GM19455 (cell line): Measurements from ENCODE around the gene RGS16.
A peak's percentile ranks its signal among the peaks of the same experiment; 100 is the strongest.

Experiments used
- ATAC-seq: cut with Tn5 transposase; IDR thresholded peaks from one replicate; pipeline ENCODE4 v1.9.1; 2021; ENCODE audit not compliant: unreplicated experiment

RGS16 gene

GRCh38 chr1:182608845-182609610 lies 4.8 kb upstream of the RGS16 start:
- ATAC-seq, result no peak

- ATAC-seq, result no peak
These were observed 4.0 kb upstream of the RGS16 start for GRCh38 chr1:182608236-182608635.

- ATAC-seq, result no peak
These were observed 3.4 kb upstream of the RGS16 start for GRCh38 chr1:182607566-182607965.

- peak; percentile 23 for ATAC-seq
These were observed 479 bp downstream of the RGS16 start for GRCh38 chr1:182603646-182604174.

- no peak for ATAC-seq
These were observed 1.1 kb downstream of the RGS16 start for GRCh38 chr1:182602935-182603645.

GRCh38 chr1:182601913-182602312 lies 2.3 kb downstream of the RGS16 start:
- ATAC-seq, result no peak

GRCh38 chr1:182601416-182601786 lies 2.8 kb downstream of the RGS16 start:
- no peak for ATAC-seq

- ATAC-seq, result no peak
These were observed 3.3 kb downstream of the RGS16 start for GRCh38 chr1:182600745-182601415.

- ATAC-seq, result no peak
These were observed 4.0 kb downstream of the RGS16 start for GRCh38 chr1:182600036-182600713.

- ATAC-seq, result no peak
These were observed 4.8 kb downstream of the RGS16 start for GRCh38 chr1:182599339-182599738.

- no peak for ATAC-seq
These were observed 5.9 kb downstream of the RGS16 start for GRCh38 chr1:182598296-182598695.

GRCh38 chr1:182596934-182597333 lies 7.3 kb downstream of the RGS16 start:
- no peak for ATAC-seq

- ATAC-seq, result no peak
These were observed 8.4 kb downstream of the RGS16 start for GRCh38 chr1:182595641-182596240.

GRCh38 chr1:182589931-182590330 lies 14.3 kb downstream of the RGS16 start:
- no peak for ATAC-seq

GRCh38 chr1:182589520-182589919 lies 14.7 kb downstream of the RGS16 start:
- no peak for ATAC-seq

- peak; percentile 93 for ATAC-seq
These were observed 15.4 kb downstream of the RGS16 start, which contains the start of gene RNASEL for GRCh38 chr1:182588500-182589396. Gene RNASEL (minus strand): TSS chr1:182589256. CDS start chr1:182586806, 2,450 bp downstream.

GRCh38 chr1:182587666-182588499 lies 16.3 kb downstream of the RGS16 start:
- ATAC-seq, result no peak

- ATAC-seq, result no peak
These were observed 17.1 kb downstream of the RGS16 start for GRCh38 chr1:182587093-182587492.

GRCh38 chr1:182586380-182586779 lies 17.8 kb downstream of the RGS16 start:
- no peak for ATAC-seq
